HG03354 (cell line): ENCODE results near the gene CHADL.

Experiments
- ATAC-seq: cut with Tn5 transposase; IDR thresholded peaks from one replicate; pipeline ENCODE4 v1.9.1; 2021; ENCODE audit warnings: mild to moderate bottlenecking; ENCODE audit not compliant: unreplicated experiment, poor library complexity, severe bottlenecking

CHADL gene

GRCh38 chr22:41234815-41235695, 5.7 kb downstream of the CHADL start:
- no peak for ATAC-seq

- no peak for ATAC-seq
Observed at GRCh38 chr22:41231369-41231768, 9.4 kb downstream of the CHADL start.

GRCh38 chr22:41230401-41230785, 10.3 kb downstream of the CHADL start:
- ATAC-seq: no peak

- ATAC-seq: no peak
Observed at GRCh38 chr22:41229730-41230400, 10.9 kb downstream of the CHADL start.

- no peak for ATAC-seq
Observed at GRCh38 chr22:41229215-41229614, 11.5 kb downstream of the CHADL start.

GRCh38 chr22:41226723-41227655, 13.7 kb downstream of the CHADL start:
- ATAC-seq: no peak

GRCh38 chr22:41223535-41223934, 17.2 kb downstream of the CHADL start:
- no peak for ATAC-seq

GRCh38 chr22:41222846-41223507, 17.8 kb downstream of the CHADL start:
- ATAC-seq: no peak

- ATAC-seq: peak; percentile 73
Observed at GRCh38 chr22:41217553-41218157, 23.1 kb downstream of the CHADL start.

GRCh38 chr22:41216984-41217383, 23.7 kb downstream of the CHADL start:
- no peak for ATAC-seq

- no peak for ATAC-seq
Observed at GRCh38 chr22:41215926-41216325, 24.8 kb downstream of the CHADL start.

- ATAC-seq: no peak
Observed at GRCh38 chr22:41215409-41215808, 25.3 kb downstream of the CHADL start.

- ATAC-seq: no peak
Observed at GRCh38 chr22:41206719-41207118, 34.0 kb downstream of the CHADL start.

- peak; percentile 98 for ATAC-seq
Observed at GRCh38 chr22:41204992-41205900, 35.5 kb downstream of the CHADL start, which contains the start of gene L3MBTL2. Gene L3MBTL2, plus strand, starts transcription at chr22:41205312. Its CDS starts 51 bp downstream, at chr22:41205363.

GRCh38 chr22:41204066-41204465, 36.7 kb downstream of the CHADL start:
- ATAC-seq: no peak

GRCh38 chr22:41203118-41203517, 37.6 kb downstream of the CHADL start:
- no peak for ATAC-seq

GRCh38 chr22:41201141-41201540, 39.6 kb downstream of the CHADL start:
- ATAC-seq: no peak

- ATAC-seq: no peak
Observed at GRCh38 chr22:41198027-41198580, 42.6 kb downstream of the CHADL start.
